Fibroblast of pulmonary artery (primary cell): Measurements from ENCODE around the gene SCAF1.
A peak's percentile ranks its signal among the peaks of the same experiment; 100 is the strongest.

Experiments used
- DNase-seq: peaks from one replicate; pipeline ENCODE4 v3.0.0-alpha.2; 2010; ENCODE audit warnings: low read depth
- H3K4me3 ChIP-seq: replicated peaks from 2 replicates; pipeline ENCODE4 v1.5.1; 2011; ENCODE audit warnings: low read depth, mild to moderate bottlenecking, control low read depth, low read length, moderate library complexity
- CTCF ChIP-seq: IDR thresholded peaks from 2 replicates; pipeline ENCODE4 v1.5.1; 2011; ENCODE audit warnings: mild to moderate bottlenecking, control low read depth, low read length, inconsistent platforms; ENCODE audit errors: missing control alignments

SCAF1 gene

GRCh38 chr19:49669516-49669915 is 27.5 kb downstream of the SCAF1 start:
- TF ChIP-seq CTCF: no peak
- no peak for DNase-seq
- no peak overlapping the region for H3K4me3 ChIP-seq

GRCh38 chr19:49672131-49672919 is 30.3 kb downstream of the SCAF1 start:
- peak; percentile 73 for DNase-seq

GRCh38 chr19:49676136-49676783 is 34.3 kb downstream of the SCAF1 start:
- no peak for TF ChIP-seq CTCF
- DNase-seq: peak; percentile 97
- peak overlapping the region; percentile 56 for H3K4me3 ChIP-seq

More at GRCh38 chr19:49672131-49672919, 30.3 kb downstream of the SCAF1 start:
- TF ChIP-seq CTCF: peak; percentile 95
- no peak overlapping the region for H3K4me3 ChIP-seq

- DNase-seq: peak; percentile 100
- H3K4me3 ChIP-seq: peak overlapping the region; percentile 99
- no peak for TF ChIP-seq CTCF
Measured at GRCh38 chr19:49676784-49677230, 34.8 kb downstream of the SCAF1 start.

GRCh38 chr19:49677231-49677900 is 35.4 kb downstream of the SCAF1 start, which contains the start of gene PRMT1:
Gene PRMT1, plus strand, starts transcription at chr19:49677271. Its CDS starts 10 bp downstream, at chr19:49677281.
- peak; percentile 21 for DNase-seq
- peak within 1 kb of the TSS; percentile 99 for H3K4me3 ChIP-seq
- TF ChIP-seq CTCF: no peak

- H3K4me3 ChIP-seq: peak overlapping the region; percentile 99
- DNase-seq: peak; percentile 71
- peak; percentile 54 for TF ChIP-seq CTCF
Measured at GRCh38 chr19:49677901-49678674, 36.1 kb downstream of the SCAF1 start.
